ENCODE results near the gene TMSB15B.
"Not testable (repeated sequence)": the region's sequence is repeated elsewhere in the genome, so short reads cannot be mapped to it uniquely, and the experiment has no call there.

TMSB15B gene

GRCh38 chrX:103999234-103999633 lies 36.8 kb downstream of the TMSB15B start:
- TF ChIP-seq CTCF (conservative IDR thresholded peaks at IDR 0.05; ENCODE audit: control insufficient read depth, insufficient read depth, low read depth, low read length) = no peak
- no peak overlapping the region for H3K4me3 ChIP-seq (ENCODE audit: control insufficient read depth, low read depth, low read length)
- no peak for DNase-seq (ENCODE audit: low read depth)

GRCh38 chrX:104008831-104009230 lies 46.4 kb downstream of the TMSB15B start:
- TF ChIP-seq CTCF (conservative IDR thresholded peaks at IDR 0.05; ENCODE audit: control insufficient read depth, insufficient read depth, low read depth, low read length) = no peak
- no peak overlapping the region for H3K4me3 ChIP-seq (ENCODE audit: control insufficient read depth, low read depth, low read length)
- DNase-seq (ENCODE audit: low read depth) = no peak

- no peak overlapping the region for H3K4me3 ChIP-seq (ENCODE audit: control insufficient read depth, low read depth, low read length)
- DNase-seq (ENCODE audit: low read depth) = no peak
- TF ChIP-seq CTCF (conservative IDR thresholded peaks at IDR 0.05; ENCODE audit: control insufficient read depth, insufficient read depth, low read depth, low read length) = no peak
Observed at GRCh38 chrX:104013158-104013557, 50.7 kb downstream of the TMSB15B start.

- H3K4me3 ChIP-seq (ENCODE audit: control insufficient read depth, low read depth, low read length) = no peak within 1 kb of the TSS
- TF ChIP-seq CTCF (conservative IDR thresholded peaks at IDR 0.05; ENCODE audit: control insufficient read depth, insufficient read depth, low read depth, low read length) = no peak
- no peak for DNase-seq (ENCODE audit: low read depth)
Observed at GRCh38 chrX:104013606-104014005, 51.2 kb downstream of the TMSB15B start, which contains the start of gene H2BW1. Gene H2BW1 (minus strand): TSS chrX:104013708. CDS start chrX:104013576, 132 bp downstream.

- not testable (repeated sequence) for H3K4me3 ChIP-seq (ENCODE audit: control insufficient read depth, low read depth, low read length); DNase-seq (ENCODE audit: low read depth)
Observed at GRCh38 chrX:104015576-104015975, 53.1 kb downstream of the TMSB15B start.

Data from fibroblast of mammary gland (primary cell).